Esophagus squamous epithelium (tissue), 5 donors: ENCODE measurements around the gene WSB2. TPM values are rescaled to one million over a fixed set of nuclear protein-coding genes. Genes with fewer than 3 reads are reported as not detected.
"Not testable (repeated sequence)": the region's sequence is repeated elsewhere in the genome, so short reads cannot be mapped to it uniquely, and the experiment has no call there.

Experiments
- DNase-seq: peaks from one replicate; lab custom pipeline; 2025; lab: John Stamatoyannopoulos, UW
- H3K27ac ChIP-seq, 4 donors: fragments of 200-600 bp; sonication (generic); one replicate each; pipeline ENCODE4 v1.5.1; 2016 to 2019; ENCODE audit warnings: mild to moderate bottlenecking in 1 of 4
- H3K27me3 ChIP-seq, 4 donors: fragments of 200-600 bp; sonication (generic); 1 replicate in 3 of 4; 2 replicates in 1 of 4; pipeline versions ENCODE4 v1.5.1 to v1.6.0; 2017 to 2021; ENCODE audit warnings: antibody characterized with exemption in 1 of 4
- H3K36me3 ChIP-seq, 3 donors: fragments of 200-600 bp; sonication (generic); one replicate each; pipeline ENCODE4 v1.5.1; 2016 to 2019
- H3K4me1 ChIP-seq, 3 donors: fragments of 200-600 bp; sonication (generic); one replicate each; pipeline ENCODE4 v1.5.1; 2017 to 2019
- H3K4me3 ChIP-seq, 4 donors: fragments of 200-600 bp; sonication (generic); 1 replicate in 3 of 4; 2 replicates in 1 of 4; pipeline ENCODE4 v1.5.1; 2016 to 2019; ENCODE audit warnings: mild to moderate bottlenecking in 2 of 4, moderate library complexity in 1 of 4
- H3K9me3 ChIP-seq, 3 donors: fragments of 200-600 bp; sonication (generic); one replicate each; pipeline ENCODE4 v1.5.1; 2016 to 2019
- CTCF ChIP-seq, 6 experiments: fragments of 450-650 bp in 4 of 6; fragments of 200-600 bp in 2 of 6; sonication (generic) in 2 of 6; IDR thresholded peaks; one replicate each; pipeline ENCODE4 v1.5.1; 2016 to 2019; ENCODE audit warnings: antibody characterized with exemption in 6 of 6, mild to moderate bottlenecking in 4 of 6, moderate library complexity in 4 of 6
- POLR2A ChIP-seq, 4 donors: fragments of 450-650 bp; IDR thresholded peaks; one replicate each; pipeline ENCODE4 v1.6.1; 2017; ENCODE audit warnings: antibody characterized with exemption in 4 of 4, mild to moderate bottlenecking in 4 of 4, moderate library complexity in 3 of 4
- WGBS, 2 donors: methylation state at CpG; one replicate each; pipeline ENCODE4 v1.1.5; 2018; 5-methylcytosine and 5-hydroxymethylcytosine counted together
- intact Hi-C: fragments of 100-400 bp; cut with DNase I; formaldehyde crosslinking; loops from one replicate; pipeline ENCODE4 v1.15.0; 2022
- total RNA-seq, 4 donors: library from RNA; depleted of rRNA; stranded (reverse); fragments of >200 nt; gene quantifications; one replicate each; pipeline ENCODE4 v1.1.0, GENCODE V29; 2016
- donor health status: DM: yes; HTN: yes; CAD: no.

Gene WSB2
- total RNA-seq, 4 donors from 2014 or later = 67.5 to 79.5 (median 74.1) TPM

GRCh38 chr12:118032188-118032587, 28.8 kb downstream of the WSB2 start:
- intact Hi-C loops = loop anchor here (10.0 kb wide), 1 partner anchor 157 kb away; no protein-coding TSS in a partner anchor
- H3K4me1 ChIP-seq = peaks cover 0 to 8% (median 0%) of the 10 kb centered on the region in 3 donors
- no peaks in the 10 kb centered on the region for H3K9me3 ChIP-seq
- H3K4me3 ChIP-seq = no peak overlapping the region
- H3K27me3 ChIP-seq = no peaks in the 10 kb centered on the region
- DNase-seq = no peak
- TF ChIP-seq CTCF (IDR thresholded peaks at IDR 0.05) = no peak
- TF ChIP-seq POLR2A (IDR thresholded peaks at IDR 0.05) = no peak
- H3K27ac ChIP-seq = no peak overlapping the region
- peaks cover 23 to 100% (median 51%) of the 10 kb centered on the region in 3 donors for H3K36me3 ChIP-seq
- 91% methylated on average over 7 of the region's 7 CpGs for WGBS, 2 donors

GRCh38 chr12:118029166-118029565, 31.8 kb downstream of the WSB2 start:
- intact Hi-C loops = no loop called here
- Histone ChIP-seq H3K9me3 (no peaks in the 10 kb centered on the region), H3K4me1 (no peaks in the 10 kb centered on the region), H3K4me3 (no peak overlapping the region), H3K27me3 (no peaks in the 10 kb centered on the region), H3K36me3 (peaks cover 7 to 100% (median 34%) of the 10 kb centered on the region in 3 donors), H3K27ac (no peak overlapping the region)
- no peak for DNase-seq
- TF ChIP-seq CTCF (IDR thresholded peaks at IDR 0.05) (no peak), POLR2A (IDR thresholded peaks at IDR 0.05) (no peak)
- 97 to 98% methylated on average over 5 of the region's 5 CpGs for WGBS, 2 donors

- Histone ChIP-seq H3K27me3 (no peaks in the 10 kb centered on the region), H3K4me3 (no peak overlapping the region), H3K9me3 (no peaks in the 10 kb centered on the region), H3K4me1 (no peaks in the 10 kb centered on the region), H3K27ac (no peak overlapping the region), H3K36me3 (peaks cover 7 to 97% (median 11%) of the 10 kb centered on the region in 3 donors)
- TF ChIP-seq CTCF (IDR thresholded peaks at IDR 0.05) (no peak), POLR2A (IDR thresholded peaks at IDR 0.05) (no peak)
- WGBS, 2 donors = 80 to 100% methylated on average over 2 to 4 of the region's 4 CpGs
- intact Hi-C loops = no loop called here
- DNase-seq = no peak
Observed at GRCh38 chr12:118025168-118025567, 35.8 kb downstream of the WSB2 start.

- H3K4me1 ChIP-seq = peaks cover 0 to 1% (median 0%) of the 10 kb centered on the region in 3 donors
- no peak overlapping the region for H3K27ac ChIP-seq
- intact Hi-C loops = no loop called here
- H3K36me3 ChIP-seq = peaks cover 7 to 94% (median 17%) of the 10 kb centered on the region in 3 donors
- no peaks in the 10 kb centered on the region for H3K9me3 ChIP-seq
- DNase-seq = no peak
- H3K27me3 ChIP-seq = no peaks in the 10 kb centered on the region
- TF ChIP-seq CTCF (IDR thresholded peaks at IDR 0.05) (no peak), POLR2A (IDR thresholded peaks at IDR 0.05) (no peak)
- no peak overlapping the region for H3K4me3 ChIP-seq
- WGBS, 2 donors = 88 to 93% methylated on average over 9 of the region's 9 CpGs
Observed at GRCh38 chr12:118023301-118023860, 37.6 kb downstream of the WSB2 start.

- WGBS, 2 donors = 94 to 96% methylated on average over 3 of the region's 3 CpGs
- peaks cover 7 to 87% (median 17%) of the 10 kb centered on the region in 3 donors for H3K36me3 ChIP-seq
- no peaks in the 10 kb centered on the region for H3K27me3 ChIP-seq
- no peak overlapping the region for H3K4me3 ChIP-seq
- DNase-seq = no peak
- no peaks in the 10 kb centered on the region for H3K9me3 ChIP-seq
- H3K4me1 ChIP-seq = peaks cover 0 to 8% (median under 1%) of the 10 kb centered on the region in 3 donors
- TF ChIP-seq POLR2A (IDR thresholded peaks at IDR 0.05) (no peak), CTCF (IDR thresholded peaks at IDR 0.05) (no peak)
- no peak overlapping the region for H3K27ac ChIP-seq
- intact Hi-C loops = no loop called here
Observed at GRCh38 chr12:118022728-118023109, 38.3 kb downstream of the WSB2 start.

- H3K27ac ChIP-seq, H3K9me3 ChIP-seq, H3K27me3 ChIP-seq, H3K4me3 ChIP-seq, DNase-seq, intact Hi-C loops: not testable (repeated sequence)
- Histone ChIP-seq H3K36me3 (peaks cover 7 to 82% (median 16%) of the 10 kb centered on the region in 3 donors), H3K4me1 (peaks cover 4 to 13% (median 6%) of the 10 kb centered on the region in 3 donors)
- WGBS, 2 donors = 90 to 95% methylated on average over 7 to 13 of the region's 13 CpGs
Observed at GRCh38 chr12:118022097-118022727, 38.8 kb downstream of the WSB2 start.
